SU-DHL-6 (cell line): ENCODE data around the gene NRN1L.

Source experiments
- H2AFZ ChIP-seq: fragments of 200-600 bp; sonication (generic); 2 replicates; pipeline ENCODE4 v1.6.1; 2014; ENCODE audit warnings: low read depth, mild to moderate bottlenecking, moderate library complexity, mixed read lengths, antibody characterized with exemption, low read length; ENCODE audit not compliant: severe bottlenecking
- H3F3A ChIP-seq: fragments of 200-600 bp; shearing (Covaris generic); 2 replicates; pipeline ENCODE4 v1.6.0; 2016; ENCODE audit warnings: antibody characterized with exemption, mild to moderate bottlenecking; ENCODE audit not compliant: insufficient read depth
- H3K27ac ChIP-seq: fragments of 200-600 bp; sonication (generic); 2 replicates; pipeline ENCODE4 v1.5.1; 2016; ENCODE audit warnings: low read depth, mild to moderate bottlenecking, low read length, moderate library complexity, mixed read lengths
- H3K27me3 ChIP-seq: fragments of 200-600 bp; sonication (generic), shearing (Covaris generic); 2 replicates; pipeline ENCODE4 v1.6.0; 2014; ENCODE audit warnings: mild to moderate bottlenecking, low read length
- H3K36me3 ChIP-seq: fragments of 200-600 bp; sonication (generic); 2 replicates; pipeline ENCODE4 v1.6.1; 2014; ENCODE audit warnings: mild to moderate bottlenecking, low read length, mixed read lengths
- H3K4me2 ChIP-seq: fragments of 300-600, 200-600 bp; shearing (Covaris generic), sonication (generic); 2 replicates; pipeline ENCODE4 v1.6.0; 2014; ENCODE audit warnings: low read length, low read depth, mild to moderate bottlenecking; ENCODE audit not compliant: poor library complexity, severe bottlenecking
- H3K4me3 ChIP-seq: fragments of 200-600 bp; sonication (generic); 2 replicates; pipeline ENCODE4 v1.5.1; 2014; ENCODE audit warnings: antibody characterized with exemption, low read length, mild to moderate bottlenecking, mixed read lengths; ENCODE audit not compliant: insufficient read depth, poor library complexity, severe bottlenecking
- H3K79me2 ChIP-seq: fragments of 200-600 bp; sonication (generic); 2 replicates; pipeline ENCODE4 v1.6.1; 2014; ENCODE audit warnings: mild to moderate bottlenecking, low read length, moderate library complexity; ENCODE audit not compliant: insufficient read depth
- H3K9ac ChIP-seq: fragments of 200-600 bp; sonication (generic); 2 replicates; pipeline ENCODE4 v1.7.0; 2014; ENCODE audit warnings: mild to moderate bottlenecking, low read length
- H3K9me2 ChIP-seq: fragments of 200-600 bp; sonication (generic); replicated peaks from 2 replicates; pipeline ENCODE4 v1.6.1; 2014; ENCODE audit warnings: low read length; ENCODE audit not compliant: insufficient read depth
- H3K9me3 ChIP-seq: fragments of 200-600 bp; sonication (generic); 2 replicates; pipeline ENCODE4 v1.6.1; 2014; ENCODE audit warnings: low read length, mixed read lengths; ENCODE audit not compliant: insufficient read depth
- H4K20me1 ChIP-seq: fragments of 200-600 bp; sonication (generic); 2 replicates; pipeline ENCODE4 v1.6.1; 2014; ENCODE audit warnings: low read depth, mild to moderate bottlenecking, antibody characterized with exemption, low read length, moderate library complexity, mixed read lengths
- EZH2phosphoT487 ChIP-seq: fragments of 200-600 bp; sonication (generic), shearing (Covaris generic); conservative IDR thresholded peaks from 2 replicates; pipeline ENCODE4 v1.6.1; 2018; ENCODE audit warnings: mild to moderate bottlenecking, antibody characterized with exemption, low read length, moderate library complexity, mixed read lengths
- TF ChIP-seq, protein P1 (sequence below): fragments of 200-600 bp; sonication (generic); IDR thresholded peaks from one replicate; pipeline ENCODE4 v1.5.1; 2017; ENCODE audit warnings: antibody characterized with exemption, mild to moderate bottlenecking, low read length, moderate library complexity; ENCODE audit not compliant: insufficient read depth, poor library complexity, severe bottlenecking

The NRN1L gene

GRCh38 chr16:67881621-67882161, 3.0 kb upstream of the NRN1L start:
- Histone ChIP-seq H3K9me3 (no peaks in the 10 kb centered on the region), H3K4me2 (no peak overlapping the region), H3K79me2 (no peaks in the 10 kb centered on the region), H4K20me1 (no peaks in the 10 kb centered on the region), H3K27ac (no peak overlapping the region), H3F3A (no peaks in the 10 kb centered on the region), H3K27me3 (no peaks in the 10 kb centered on the region), H3K9ac (no peak overlapping the region), H3K9me2 (no peaks in the 10 kb centered on the region), H3K36me3 (no peaks in the 10 kb centered on the region), H2AFZ (no peak overlapping the region), H3K4me3 (no peak overlapping the region)
- TF ChIP-seq EZH2phosphoT487, result no peak
- TF ChIP-seq, protein P1, sequence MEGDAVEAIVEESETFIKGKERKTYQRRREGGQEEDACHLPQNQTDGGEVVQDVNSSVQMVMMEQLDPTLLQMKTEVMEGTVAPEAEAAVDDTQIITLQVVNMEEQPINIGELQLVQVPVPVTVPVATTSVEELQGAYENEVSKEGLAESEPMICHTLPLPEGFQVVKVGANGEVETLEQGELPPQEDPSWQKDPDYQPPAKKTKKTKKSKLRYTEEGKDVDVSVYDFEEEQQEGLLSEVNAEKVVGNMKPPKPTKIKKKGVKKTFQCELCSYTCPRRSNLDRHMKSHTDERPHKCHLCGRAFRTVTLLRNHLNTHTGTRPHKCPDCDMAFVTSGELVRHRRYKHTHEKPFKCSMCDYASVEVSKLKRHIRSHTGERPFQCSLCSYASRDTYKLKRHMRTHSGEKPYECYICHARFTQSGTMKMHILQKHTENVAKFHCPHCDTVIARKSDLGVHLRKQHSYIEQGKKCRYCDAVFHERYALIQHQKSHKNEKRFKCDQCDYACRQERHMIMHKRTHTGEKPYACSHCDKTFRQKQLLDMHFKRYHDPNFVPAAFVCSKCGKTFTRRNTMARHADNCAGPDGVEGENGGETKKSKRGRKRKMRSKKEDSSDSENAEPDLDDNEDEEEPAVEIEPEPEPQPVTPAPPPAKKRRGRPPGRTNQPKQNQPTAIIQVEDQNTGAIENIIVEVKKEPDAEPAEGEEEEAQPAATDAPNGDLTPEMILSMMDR, result no peak

DNA sequence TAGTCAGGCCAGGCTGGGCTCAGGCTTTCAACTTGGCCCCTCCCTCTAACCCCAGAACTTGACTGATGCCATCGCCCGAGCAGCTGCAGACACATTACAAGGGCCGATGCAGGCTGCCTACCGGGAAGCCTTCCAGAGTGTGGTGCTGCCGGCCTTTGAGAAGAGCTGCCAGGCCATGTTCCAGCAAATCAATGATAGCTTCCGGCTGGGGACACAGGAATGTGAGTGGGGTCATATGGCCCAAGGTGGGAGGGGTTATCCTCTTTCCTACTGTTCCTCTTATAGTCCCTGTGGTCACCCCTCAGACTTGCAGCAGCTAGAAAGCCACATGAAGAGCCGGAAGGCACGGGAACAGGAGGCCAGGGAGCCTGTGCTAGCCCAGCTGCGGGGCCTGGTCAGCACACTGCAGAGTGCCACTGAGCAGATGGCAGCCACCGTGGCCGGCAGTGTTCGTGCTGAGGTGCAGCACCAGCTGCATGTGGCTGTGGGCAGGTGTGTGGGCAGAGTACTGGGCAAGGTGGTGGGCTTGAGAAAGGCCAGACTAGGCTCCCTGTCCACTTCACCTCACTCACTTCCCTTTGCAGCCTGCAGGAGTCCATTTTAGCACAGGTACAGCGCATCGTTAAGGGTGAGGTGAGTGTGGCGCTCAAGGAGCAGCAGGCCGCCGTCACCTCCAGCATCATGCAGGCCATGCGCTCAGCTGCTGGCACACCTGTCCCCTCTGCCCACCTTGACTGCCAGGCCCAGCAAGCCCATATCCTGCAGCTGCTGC, 2.1 kb upstream of the NRN1L start:
- H3K27me3 ChIP-seq, result no peaks in the 10 kb centered on the region
- H3K9me3 ChIP-seq, result no peaks in the 10 kb centered on the region
- TF ChIP-seq, protein P1, result no peak
- no peak for TF ChIP-seq EZH2phosphoT487
- no peaks in the 10 kb centered on the region for H3F3A ChIP-seq
- H3K27ac ChIP-seq, result no peak overlapping the region
- H3K9ac ChIP-seq, result no peak overlapping the region
- H3K36me3 ChIP-seq, result no peaks in the 10 kb centered on the region
- H3K4me3 ChIP-seq, result no peak overlapping the region
- H4K20me1 ChIP-seq, result no peaks in the 10 kb centered on the region
- no peaks in the 10 kb centered on the region for H3K9me2 ChIP-seq
- no peak overlapping the region for H3K4me2 ChIP-seq
- H2AFZ ChIP-seq, result no peak overlapping the region
- H3K79me2 ChIP-seq, result no peaks in the 10 kb centered on the region

GRCh38 chr16:67883146-67883871, 1.4 kb upstream of the NRN1L start:
- Histone ChIP-seq H3K4me3 (no peak overlapping the region), H3K9me3 (no peaks in the 10 kb centered on the region), H3K9me2 (no peaks in the 10 kb centered on the region), H4K20me1 (no peaks in the 10 kb centered on the region), H3F3A (no peaks in the 10 kb centered on the region), H3K9ac (no peak overlapping the region), H3K27me3 (no peaks in the 10 kb centered on the region), H2AFZ (no peak overlapping the region), H3K36me3 (no peaks in the 10 kb centered on the region), H3K79me2 (no peaks in the 10 kb centered on the region), H3K4me2 (no peak overlapping the region), H3K27ac (no peak overlapping the region)
- no peak for TF ChIP-seq EZH2phosphoT487
- TF ChIP-seq, protein P1, result no peak
